ENCODE measurements around the gene DDX47. TPM values are rescaled to one million over a fixed set of nuclear protein-coding genes. Genes with fewer than 3 reads are reported as not detected.
A peak's percentile ranks its signal among the peaks of the same experiment; 100 is the strongest.
"Not testable (repeated sequence)": the region's sequence is repeated elsewhere in the genome, so short reads cannot be mapped to it uniquely, and the experiment has no call there.

DDX47 gene
- total RNA-seq, 3 donors from 2014 or later (not counting 1 experiment from before 2014, with no cell fraction given) = 98.9 to 120 (median 114) TPM

DNA sequence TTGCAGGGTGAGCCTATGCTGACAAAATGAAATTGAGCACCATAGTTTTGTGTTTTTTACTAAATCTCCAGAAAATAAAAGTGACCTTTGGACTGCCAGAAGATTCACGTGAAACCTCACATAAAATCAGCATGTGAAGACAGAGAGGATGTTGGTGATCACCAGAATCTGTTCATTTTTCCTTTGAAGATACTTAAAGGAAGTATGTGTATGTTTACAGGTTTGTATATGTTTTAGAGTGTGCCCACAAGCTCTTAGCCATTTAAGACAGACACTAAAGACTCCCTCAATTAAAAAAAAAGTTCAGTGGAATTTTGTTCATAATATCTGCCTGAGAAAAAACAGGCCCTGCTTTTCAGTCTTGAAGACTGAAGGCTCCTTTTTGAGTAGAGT, 25.9 kb downstream of the DDX47 start:
- Mint-ChIP-seq H3K27ac (no peak overlapping the region), H3K4me3 (no peak overlapping the region), H3K27me3 (ENCODE audit: low read depth in 2 of 2) (no peaks in the 10 kb centered on the region), H3K4me1 (peaks cover 0 to 10% of the 10 kb centered on the region in 2 donors), H3K36me3 (no peaks in the 10 kb centered on the region), H3K9me3 (no peaks in the 10 kb centered on the region)
- intact Hi-C loops (cut with micrococcal nuclease) = no loop called here
- Histone ChIP-seq H3K27me3 (ENCODE audit: control insufficient read depth, insufficient read depth, low read length) (no peaks in the 10 kb centered on the region), H3K36me3 (ENCODE audit: control insufficient read depth, insufficient read depth, low read length) (no peaks in the 10 kb centered on the region), H3K4me3 (ENCODE audit: low read length) (no peak overlapping the region), H3K4me1 (ENCODE audit: control insufficient read depth, insufficient read depth, low read length) (peaks cover 2% of the 10 kb centered on the region), H3K9me3 (ENCODE audit: control insufficient read depth, insufficient read depth, low read length) (no peaks in the 10 kb centered on the region), H3K27ac (ENCODE audit: low read length) (no peak overlapping the region)
- peak in 1 of 2 donors; percentile 25 for DNase-seq
- TF ChIP-seq, protein P1, sequence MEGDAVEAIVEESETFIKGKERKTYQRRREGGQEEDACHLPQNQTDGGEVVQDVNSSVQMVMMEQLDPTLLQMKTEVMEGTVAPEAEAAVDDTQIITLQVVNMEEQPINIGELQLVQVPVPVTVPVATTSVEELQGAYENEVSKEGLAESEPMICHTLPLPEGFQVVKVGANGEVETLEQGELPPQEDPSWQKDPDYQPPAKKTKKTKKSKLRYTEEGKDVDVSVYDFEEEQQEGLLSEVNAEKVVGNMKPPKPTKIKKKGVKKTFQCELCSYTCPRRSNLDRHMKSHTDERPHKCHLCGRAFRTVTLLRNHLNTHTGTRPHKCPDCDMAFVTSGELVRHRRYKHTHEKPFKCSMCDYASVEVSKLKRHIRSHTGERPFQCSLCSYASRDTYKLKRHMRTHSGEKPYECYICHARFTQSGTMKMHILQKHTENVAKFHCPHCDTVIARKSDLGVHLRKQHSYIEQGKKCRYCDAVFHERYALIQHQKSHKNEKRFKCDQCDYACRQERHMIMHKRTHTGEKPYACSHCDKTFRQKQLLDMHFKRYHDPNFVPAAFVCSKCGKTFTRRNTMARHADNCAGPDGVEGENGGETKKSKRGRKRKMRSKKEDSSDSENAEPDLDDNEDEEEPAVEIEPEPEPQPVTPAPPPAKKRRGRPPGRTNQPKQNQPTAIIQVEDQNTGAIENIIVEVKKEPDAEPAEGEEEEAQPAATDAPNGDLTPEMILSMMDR (IDR thresholded peaks at IDR 0.05) = no peak
- no peak for ATAC-seq
- WGBS (ENCODE audit: insufficient coverage) = 92% methylated on average over 1 of the region's 1 CpG

DNA sequence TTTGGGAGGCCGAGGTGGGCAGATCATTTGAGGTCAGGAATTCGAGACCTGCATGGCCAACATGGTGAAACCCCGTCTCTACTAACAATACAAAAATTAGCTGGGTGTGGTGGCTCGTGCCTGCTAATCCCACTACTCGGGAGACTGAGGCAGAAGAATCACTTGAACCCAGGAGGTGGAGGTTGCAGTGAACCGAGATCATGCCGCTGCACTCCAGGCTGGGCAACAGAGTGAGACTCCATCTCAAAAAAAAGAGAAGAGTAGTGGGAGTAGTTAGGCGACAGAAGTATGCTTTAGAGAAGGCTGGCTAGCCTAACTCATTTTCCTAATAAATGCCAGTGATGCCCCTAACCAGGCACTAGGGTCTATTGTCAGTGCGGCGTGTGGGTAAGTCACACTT, 26.3 kb downstream of the DDX47 start:
- H3K27ac Mint-ChIP-seq; H3K27me3 ChIP-seq (ENCODE audit: control insufficient read depth, insufficient read depth, low read length); ATAC-seq; H3K4me1 ChIP-seq (ENCODE audit: control insufficient read depth, insufficient read depth, low read length); H3K4me3 ChIP-seq (ENCODE audit: low read length); H3K4me3 Mint-ChIP-seq; H3K27me3 Mint-ChIP-seq (ENCODE audit: low read depth in 2 of 2); DNase-seq; H3K36me3 ChIP-seq (ENCODE audit: control insufficient read depth, insufficient read depth, low read length); H3K9me3 Mint-ChIP-seq; H3K9me3 ChIP-seq (ENCODE audit: control insufficient read depth, insufficient read depth, low read length); H3K36me3 Mint-ChIP-seq; intact Hi-C loops (cut with micrococcal nuclease); H3K27ac ChIP-seq (ENCODE audit: low read length): not testable (repeated sequence)
- H3K4me1 Mint-ChIP-seq = peaks cover 0 to 10% of the 10 kb centered on the region in 2 donors
- WGBS (ENCODE audit: insufficient coverage) = 99% methylated on average over 10 of the region's 10 CpGs

DNA sequence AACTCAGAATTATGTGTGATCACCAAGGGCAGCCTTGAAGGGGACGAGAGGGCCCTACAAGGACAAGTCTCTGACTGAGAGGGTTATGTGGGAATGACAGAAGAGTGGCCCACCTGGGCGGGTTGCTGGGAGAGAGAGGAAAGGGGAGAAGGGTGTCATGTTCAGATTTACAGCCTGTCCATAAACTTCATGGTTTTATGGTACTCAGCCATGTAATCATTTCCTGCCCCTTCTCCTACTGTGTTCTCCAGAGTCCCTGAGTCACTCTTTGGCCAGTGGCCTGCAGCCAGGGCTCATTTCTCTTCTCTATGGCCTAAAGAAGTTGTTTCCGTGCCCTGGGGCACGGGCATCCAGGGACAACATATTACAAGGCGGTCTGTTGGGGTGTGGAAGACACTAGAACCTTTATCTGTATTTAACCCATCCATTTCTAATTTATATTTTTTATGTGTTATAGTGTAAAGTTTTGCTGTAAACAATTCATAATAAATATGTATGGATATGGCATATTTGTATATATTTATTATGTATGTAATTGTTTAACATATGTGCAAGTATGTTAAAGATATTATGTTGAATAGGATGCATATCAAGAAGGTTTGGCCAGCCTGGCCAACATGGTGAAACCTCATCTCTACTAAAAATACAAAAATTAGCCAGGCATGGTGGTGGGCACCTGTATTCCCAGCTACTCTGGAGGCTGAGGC, 26.9 kb downstream of the DDX47 start:
- 86% methylated on average over 2 of the region's 5 CpGs for WGBS (ENCODE audit: insufficient coverage)
- H3K4me1 ChIP-seq (ENCODE audit: control insufficient read depth, insufficient read depth, low read length) = peaks cover 2% of the 10 kb centered on the region
- H3K4me3 ChIP-seq (ENCODE audit: low read length) = no peak overlapping the region
- Mint-ChIP-seq H3K27ac (no peak overlapping the region), H3K4me3 (no peak overlapping the region), H3K4me1 (peaks cover 0 to 10% of the 10 kb centered on the region in 2 donors), H3K27me3 (ENCODE audit: low read depth in 2 of 2) (no peaks in the 10 kb centered on the region), H3K9me3 (no peaks in the 10 kb centered on the region), H3K36me3 (no peaks in the 10 kb centered on the region)
- TF ChIP-seq, protein P1 (IDR thresholded peaks at IDR 0.05) = no peak
- H3K27me3 ChIP-seq (ENCODE audit: control insufficient read depth, insufficient read depth, low read length) = no peaks in the 10 kb centered on the region
- ATAC-seq = no peak
- H3K36me3 ChIP-seq (ENCODE audit: control insufficient read depth, insufficient read depth, low read length) = no peaks in the 10 kb centered on the region
- intact Hi-C loops (cut with micrococcal nuclease) = no loop called here
- no peak overlapping the region for H3K27ac ChIP-seq (ENCODE audit: low read length)
- H3K9me3 ChIP-seq (ENCODE audit: control insufficient read depth, insufficient read depth, low read length) = no peaks in the 10 kb centered on the region
- no peak for DNase-seq

DNA sequence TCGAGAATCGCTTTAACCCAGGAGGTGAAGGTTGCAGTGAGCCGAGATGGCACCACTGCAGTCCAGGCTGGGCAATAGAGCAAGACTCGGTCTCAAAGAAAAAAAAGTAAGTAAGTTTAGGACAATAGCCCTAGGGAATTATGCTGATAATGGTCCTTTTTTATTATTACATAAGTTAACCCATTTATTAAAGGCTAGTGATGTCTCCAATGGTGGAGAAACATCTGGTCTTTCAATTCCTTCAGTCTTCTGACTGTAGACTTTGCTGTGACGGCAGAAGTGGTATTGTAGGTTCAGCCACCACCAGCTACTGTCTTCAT, 27.4 kb downstream of the DDX47 start:
- no peaks in the 10 kb centered on the region for H3K27me3 ChIP-seq (ENCODE audit: control insufficient read depth, insufficient read depth, low read length)
- Mint-ChIP-seq H3K9me3 (no peaks in the 10 kb centered on the region), H3K27me3 (ENCODE audit: low read depth in 2 of 2) (no peaks in the 10 kb centered on the region), H3K4me1 (peaks cover 0 to 10% of the 10 kb centered on the region in 2 donors), H3K4me3 (no peak overlapping the region), H3K27ac (no peak overlapping the region), H3K36me3 (no peaks in the 10 kb centered on the region)
- no peaks in the 10 kb centered on the region for H3K9me3 ChIP-seq (ENCODE audit: control insufficient read depth, insufficient read depth, low read length)
- intact Hi-C loops (cut with micrococcal nuclease) = no loop called here
- H3K27ac ChIP-seq (ENCODE audit: low read length) = no peak overlapping the region
- no peak overlapping the region for H3K4me3 ChIP-seq (ENCODE audit: low read length)
- no peak for DNase-seq
- TF ChIP-seq, protein P1 (IDR thresholded peaks at IDR 0.05) = no peak
- H3K36me3 ChIP-seq (ENCODE audit: control insufficient read depth, insufficient read depth, low read length) = no peaks in the 10 kb centered on the region
- no peak for ATAC-seq
- H3K4me1 ChIP-seq (ENCODE audit: control insufficient read depth, insufficient read depth, low read length) = peaks cover 2% of the 10 kb centered on the region
- WGBS (ENCODE audit: insufficient coverage) = 91% methylated on average over 5 of the region's 5 CpGs

DNA sequence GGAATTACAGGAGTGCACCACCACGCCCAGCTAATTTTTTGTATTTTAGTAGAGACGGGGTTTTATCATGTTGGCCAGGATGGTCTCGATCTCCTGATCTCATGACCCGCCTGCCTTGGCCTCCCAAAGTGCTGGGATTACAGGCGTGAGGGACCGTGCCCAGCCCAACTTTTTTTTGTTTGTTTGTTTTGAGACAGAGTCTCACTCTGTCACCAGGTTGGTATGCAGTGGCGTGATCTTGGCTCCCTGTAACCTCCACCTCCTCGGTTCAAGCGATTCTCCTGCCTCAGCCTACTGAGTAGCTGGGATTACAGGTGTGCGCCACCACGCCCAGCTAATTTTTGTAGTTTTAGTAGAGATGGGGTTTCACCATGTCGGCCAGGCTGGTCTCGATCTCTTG, 28.3 kb downstream of the DDX47 start:
- H3K4me3 Mint-ChIP-seq; H3K36me3 ChIP-seq (ENCODE audit: control insufficient read depth, insufficient read depth, low read length); H3K4me3 ChIP-seq (ENCODE audit: low read length); H3K27me3 Mint-ChIP-seq (ENCODE audit: low read depth in 2 of 2); H3K27me3 ChIP-seq (ENCODE audit: control insufficient read depth, insufficient read depth, low read length); H3K27ac ChIP-seq (ENCODE audit: low read length); H3K9me3 ChIP-seq (ENCODE audit: control insufficient read depth, insufficient read depth, low read length); H3K27ac Mint-ChIP-seq; DNase-seq; H3K9me3 Mint-ChIP-seq; H3K4me1 ChIP-seq (ENCODE audit: control insufficient read depth, insufficient read depth, low read length); ATAC-seq; H3K36me3 Mint-ChIP-seq; intact Hi-C loops (cut with micrococcal nuclease): not testable (repeated sequence)
- WGBS (ENCODE audit: insufficient coverage) = 92% methylated on average over 11 of the region's 13 CpGs
- H3K4me1 Mint-ChIP-seq = peaks cover 0 to 10% of the 10 kb centered on the region in 2 donors

Measured in natural killer cell (primary cell).